NOMO-1 treated with DMSO at 0.1 percent for 48 hours (cell line): Measurements from ENCODE around the gene ZNF692.
"Not testable (repeated sequence)": the region's sequence is repeated elsewhere in the genome, so short reads cannot be mapped to it uniquely, and the experiment has no call there.

Source experiments
- DNase-seq: peaks from one replicate; lab custom pipeline; 2025; ENCODE audit not compliant: unreplicated experiment; lab: John Stamatoyannopoulos, UW

The ZNF692 gene

DNA sequence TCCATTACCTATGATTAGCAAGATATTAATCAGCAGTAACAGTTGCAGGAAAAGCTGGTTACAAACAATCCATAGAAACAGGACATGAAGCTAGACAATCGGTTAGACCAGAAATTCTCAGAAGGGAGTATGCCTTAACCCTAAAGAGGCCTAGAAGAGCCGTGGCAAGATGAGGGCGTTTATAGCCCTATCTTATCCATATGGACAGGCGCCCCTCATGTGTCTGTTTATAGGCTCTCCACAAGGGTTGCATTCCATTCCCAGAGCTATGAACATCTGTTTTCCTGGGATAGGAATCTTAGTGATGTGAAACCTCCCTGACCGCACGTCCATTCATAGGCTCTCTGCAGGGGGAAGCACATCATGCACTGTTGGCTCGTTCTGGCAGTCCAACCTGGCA is 23.5 kb upstream of the ZNF692 start:
- DNase-seq: not testable (repeated sequence)

DNA sequence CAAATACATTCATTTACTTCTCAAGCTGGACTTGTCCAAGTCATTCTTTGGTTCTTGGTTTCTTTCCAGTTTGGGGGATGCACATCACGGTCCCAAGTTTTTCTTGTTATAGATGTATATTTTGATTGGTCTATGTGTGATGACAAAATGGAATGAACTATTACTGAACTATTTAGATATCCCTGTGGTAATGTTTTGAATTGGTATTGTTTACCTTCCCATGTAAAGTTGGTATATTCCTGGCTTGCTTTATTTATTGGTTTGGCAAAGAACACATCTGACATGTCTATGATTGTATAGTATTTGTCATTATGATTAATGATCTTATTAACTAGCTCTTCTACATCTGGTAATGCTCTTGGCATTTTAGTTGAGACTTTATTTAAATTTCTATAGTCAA is 22.4 kb upstream of the ZNF692 start:
- DNase-seq: no peak

DNA sequence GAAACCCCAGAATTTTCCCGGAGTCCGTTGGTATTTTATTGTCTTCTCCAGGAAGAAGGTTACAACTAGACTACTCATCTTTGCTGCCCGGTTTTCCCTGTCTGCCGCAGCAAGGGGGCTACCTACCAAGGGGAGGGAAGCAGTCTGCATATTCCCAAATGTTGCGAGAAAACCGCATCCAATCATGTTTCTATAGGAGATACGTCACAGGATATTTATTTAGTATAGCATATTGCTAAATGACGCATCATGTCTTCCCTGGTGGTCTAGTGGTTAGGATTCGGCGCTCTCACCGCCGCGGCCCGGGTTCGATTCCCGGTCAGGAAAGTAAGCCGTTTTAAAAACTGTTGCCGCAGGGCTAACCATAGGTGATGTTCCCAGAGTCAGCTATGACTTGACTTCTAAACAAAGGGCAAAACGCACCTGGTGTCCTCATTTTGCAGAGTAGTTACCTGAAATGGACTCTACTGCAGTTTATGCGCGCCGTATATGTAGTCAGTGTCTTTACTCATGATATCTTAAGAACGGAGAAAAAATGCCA is 15.2 kb upstream of the ZNF692 start:
- peak; percentile 80 for DNase-seq

DNA sequence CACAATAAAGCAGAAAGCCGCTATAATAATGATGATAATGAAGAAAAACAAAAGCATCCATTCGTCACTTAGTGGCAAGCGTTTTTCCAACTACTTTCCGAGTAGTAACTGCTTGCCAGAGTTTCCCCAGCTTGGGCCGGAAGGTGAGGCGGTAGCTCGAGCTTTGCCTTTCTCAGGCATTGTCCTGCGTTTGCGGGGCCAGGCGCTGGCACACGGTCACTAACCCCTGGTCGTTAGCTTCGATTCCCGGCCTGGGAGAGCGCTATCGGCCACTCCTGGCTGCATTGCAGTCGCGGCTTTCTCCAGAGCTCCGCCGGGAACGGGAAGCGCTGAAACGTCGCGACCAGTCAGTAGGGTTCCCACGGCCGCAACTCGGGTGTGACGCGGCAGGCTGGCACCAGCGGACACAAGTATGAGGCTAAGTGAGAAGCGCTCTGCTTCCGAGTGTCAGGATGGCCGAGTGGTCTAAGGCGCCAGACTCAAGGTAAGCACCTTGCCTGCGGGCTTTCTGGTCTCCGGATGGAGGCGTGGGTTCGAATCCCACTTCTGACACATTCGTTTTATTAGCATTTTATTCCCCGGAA is 14.6 kb upstream of the ZNF692 start:
- peak; percentile 88 for DNase-seq

DNA sequence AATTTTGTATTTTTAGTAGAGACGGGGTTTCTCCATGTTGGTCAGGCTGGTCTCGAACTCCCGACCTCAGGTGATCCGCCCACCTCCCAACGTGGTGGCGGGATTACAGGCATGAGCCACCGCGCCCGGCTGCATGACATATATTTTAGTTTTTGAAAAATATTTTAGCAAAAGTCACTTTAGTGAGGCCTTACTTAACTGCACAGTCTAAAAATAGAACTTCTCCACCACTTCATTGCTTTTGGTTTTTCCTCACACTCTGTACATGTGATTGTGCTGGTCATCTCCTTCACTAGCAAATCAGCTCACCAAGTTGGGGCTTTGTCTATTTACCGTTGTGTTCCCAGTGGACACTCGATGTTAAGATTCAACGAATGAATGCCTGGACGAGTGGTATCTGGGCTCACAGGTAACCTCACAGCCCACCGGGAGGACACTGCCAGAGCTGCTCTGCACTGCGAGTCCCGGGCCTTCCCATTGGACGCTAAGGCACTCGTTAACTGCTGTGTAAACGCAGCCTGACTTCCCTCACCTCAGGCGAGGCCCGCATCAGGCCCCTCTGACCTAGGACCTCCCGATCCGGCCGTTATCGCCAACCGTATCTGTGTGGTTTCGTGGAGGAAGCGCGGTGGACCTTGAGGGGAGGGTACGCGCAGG is 14.0 kb upstream of the ZNF692 start:
- peak; percentile 70 for DNase-seq

DNA sequence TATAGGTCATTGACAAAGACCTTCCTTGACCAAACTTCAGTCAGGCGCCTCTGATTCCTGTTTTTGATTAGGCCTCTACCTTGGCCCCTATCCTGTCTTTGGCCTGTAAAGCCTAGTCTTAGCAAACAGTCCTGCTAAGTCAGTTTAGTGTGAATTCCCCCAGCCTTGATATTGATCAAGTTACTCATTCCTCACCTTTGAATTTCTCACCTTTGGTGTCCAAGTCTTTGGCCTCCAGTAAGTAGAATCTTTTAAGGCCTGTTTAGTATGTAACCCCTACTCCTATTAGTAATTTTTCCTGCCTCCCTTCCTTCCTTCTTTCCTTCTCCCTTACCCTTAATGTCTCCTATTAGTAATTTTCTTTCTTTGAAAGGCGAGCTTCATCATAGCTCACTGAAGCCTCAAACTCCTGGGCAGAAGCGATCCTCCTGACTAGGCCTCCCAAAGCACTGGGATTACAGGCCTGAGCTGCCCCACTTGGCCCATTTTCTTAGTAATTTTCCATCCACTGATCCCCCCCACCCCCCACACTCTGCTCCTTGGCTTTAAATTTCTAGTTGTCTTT is 13.0 kb upstream of the ZNF692 start:
- no peak for DNase-seq

DNA sequence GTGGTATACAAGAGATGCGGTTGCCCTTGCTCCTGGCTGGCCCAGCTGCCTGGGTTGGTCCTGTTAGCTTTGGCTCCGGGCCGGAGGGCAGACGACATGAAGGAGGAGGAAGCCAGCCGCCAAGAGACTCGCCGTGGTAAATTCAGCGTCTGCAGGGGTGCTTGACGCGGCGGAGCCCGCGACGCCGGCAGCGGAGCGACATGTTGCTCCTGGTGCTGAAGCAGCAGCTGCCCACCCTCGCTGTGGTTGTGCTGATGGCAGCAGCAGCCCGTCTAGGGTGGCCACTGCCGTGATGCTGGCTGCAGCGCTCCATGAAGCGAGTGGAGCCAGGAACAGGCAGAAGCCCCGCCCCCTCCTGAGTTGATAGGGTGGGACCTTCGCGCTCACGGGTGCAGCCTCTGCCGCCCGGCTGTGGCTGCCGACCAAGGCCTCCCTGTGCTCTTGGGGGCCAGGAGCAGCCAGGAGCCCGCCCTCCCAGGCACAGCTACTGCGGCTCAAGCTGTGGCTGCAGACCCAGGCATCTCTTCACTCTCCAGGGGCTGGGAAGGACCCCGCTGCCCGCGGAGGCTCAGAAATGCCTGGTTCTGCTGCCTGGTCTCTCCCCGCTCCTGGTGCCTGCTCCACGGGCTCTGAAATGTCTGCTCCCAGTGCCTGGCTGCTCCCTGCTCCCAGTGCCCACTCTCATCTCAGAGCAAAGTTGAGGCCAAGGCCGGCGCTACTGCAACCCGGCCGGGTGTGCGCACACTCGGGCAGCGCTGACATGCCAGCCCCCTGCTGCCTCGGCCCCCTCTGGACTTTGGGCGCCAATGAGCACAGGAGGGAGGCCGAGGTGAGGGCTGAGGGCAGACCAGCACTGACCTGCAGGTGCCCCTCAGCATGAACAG is 4.4 kb upstream of the ZNF692 start:
- peak; percentile 81 for DNase-seq

DNA sequence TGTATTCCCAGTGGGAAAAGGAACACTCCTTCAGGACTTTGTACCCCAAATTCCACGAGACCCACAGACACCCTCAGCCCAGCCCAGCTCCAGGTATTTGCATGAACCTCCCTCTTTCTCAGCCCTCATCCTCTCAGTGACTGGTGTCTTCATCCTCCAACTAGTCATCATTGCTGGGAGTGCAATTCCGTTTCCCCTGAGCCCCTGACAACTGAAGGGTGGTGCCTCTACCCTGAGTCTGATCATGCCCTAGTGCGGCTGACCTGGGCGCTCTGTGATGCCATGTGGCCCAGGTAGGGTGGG is 3.8 kb upstream of the ZNF692 start:
- peak; percentile 55 for DNase-seq

DNA sequence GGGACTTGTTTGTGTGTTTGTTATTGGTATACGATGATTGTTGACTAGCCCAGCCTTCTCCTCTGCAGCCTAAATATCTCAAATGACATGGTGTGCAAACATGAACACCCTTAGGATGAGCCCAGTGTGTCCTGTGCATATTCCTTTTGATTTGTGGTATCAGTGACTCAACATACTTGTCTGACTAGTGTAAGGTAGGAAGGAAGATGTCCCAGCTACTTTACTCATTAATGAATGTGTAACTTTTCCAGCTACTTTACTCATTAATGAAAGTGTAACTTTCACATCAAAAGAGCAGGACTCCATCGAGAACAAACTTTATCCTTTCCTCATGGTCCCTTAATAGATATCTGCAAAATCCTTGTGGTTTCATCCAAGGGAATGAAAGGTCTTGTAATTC is 2.7 kb upstream of the ZNF692 start:
- DNase-seq: no peak

DNA sequence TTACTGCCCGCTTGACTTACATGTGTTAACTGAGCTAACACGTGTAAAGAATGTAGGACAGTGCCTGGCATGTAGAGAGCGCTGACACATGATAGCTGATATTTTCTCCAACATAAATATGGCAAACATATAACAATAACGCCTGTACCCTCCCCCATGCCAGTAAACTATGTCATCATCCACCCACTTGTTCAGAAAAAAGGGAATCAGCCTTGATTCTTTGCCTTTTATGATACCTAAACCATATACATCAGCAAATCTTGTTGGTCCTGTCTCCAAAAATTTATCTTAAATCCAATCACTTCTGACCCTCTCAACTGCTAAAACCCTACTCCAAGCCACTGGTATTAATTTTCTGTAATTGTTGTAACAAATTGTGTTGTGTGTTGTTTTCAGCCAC is 1.1 kb upstream of the ZNF692 start:
- DNase-seq: no peak

DNA sequence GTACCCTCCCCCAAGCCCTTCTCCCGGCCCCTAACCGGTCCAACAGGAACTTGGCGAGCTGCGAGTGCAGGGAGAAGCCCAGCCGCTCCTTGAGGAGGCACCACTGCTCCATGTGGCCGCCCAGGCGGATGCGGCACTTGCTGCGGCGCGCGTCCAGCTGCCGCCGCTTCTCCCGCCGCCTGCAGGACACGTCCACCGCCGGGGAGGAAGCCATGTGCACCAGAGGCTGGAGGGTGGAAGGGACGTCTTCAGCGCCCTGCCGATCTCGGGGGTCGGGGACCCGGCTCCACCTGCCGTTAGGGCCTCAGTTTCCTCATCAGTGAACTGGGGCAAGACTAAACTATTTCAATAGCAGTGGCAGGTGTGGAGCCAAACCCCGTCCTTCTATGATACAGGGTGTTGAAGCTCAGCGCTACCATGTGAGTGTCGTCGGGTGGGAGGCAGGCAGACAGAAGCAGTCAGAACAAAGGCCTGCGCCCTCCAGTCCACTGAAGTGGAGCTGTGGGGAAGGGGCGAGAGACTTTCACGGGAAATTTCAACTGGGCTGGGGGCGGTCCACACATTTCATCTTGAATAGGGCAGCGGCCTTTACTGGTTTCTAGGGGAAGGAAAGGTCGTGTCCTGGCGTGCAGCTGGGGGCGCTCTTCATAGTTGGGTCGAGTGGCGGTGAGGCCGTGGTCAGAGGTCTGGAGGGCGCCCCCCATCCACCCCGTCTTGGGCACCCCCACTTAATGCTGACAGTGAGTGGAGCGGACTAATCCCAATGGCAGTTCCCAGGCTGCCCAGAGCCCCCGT is 592 bp downstream of the ZNF692 start:
- DNase-seq: peak; percentile 83

DNA sequence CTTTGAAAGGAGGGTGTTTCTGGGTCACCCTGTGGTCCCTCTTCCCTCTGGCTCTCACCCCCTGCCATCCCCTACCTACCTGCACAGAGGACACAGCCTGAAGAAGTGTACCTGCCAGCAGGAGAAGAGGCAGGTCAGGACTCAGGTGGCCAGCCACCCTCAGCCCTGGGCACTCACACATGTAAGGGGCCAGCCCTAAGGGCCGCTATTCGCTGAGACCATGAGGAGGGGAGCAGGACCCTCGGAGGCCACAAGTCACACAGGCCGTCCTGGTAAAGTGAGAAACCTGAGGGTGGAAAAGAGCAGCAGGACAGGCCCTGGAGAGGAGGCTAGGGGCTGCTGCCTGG is 1.2 kb downstream of the ZNF692 start:
- DNase-seq: no peak

DNA sequence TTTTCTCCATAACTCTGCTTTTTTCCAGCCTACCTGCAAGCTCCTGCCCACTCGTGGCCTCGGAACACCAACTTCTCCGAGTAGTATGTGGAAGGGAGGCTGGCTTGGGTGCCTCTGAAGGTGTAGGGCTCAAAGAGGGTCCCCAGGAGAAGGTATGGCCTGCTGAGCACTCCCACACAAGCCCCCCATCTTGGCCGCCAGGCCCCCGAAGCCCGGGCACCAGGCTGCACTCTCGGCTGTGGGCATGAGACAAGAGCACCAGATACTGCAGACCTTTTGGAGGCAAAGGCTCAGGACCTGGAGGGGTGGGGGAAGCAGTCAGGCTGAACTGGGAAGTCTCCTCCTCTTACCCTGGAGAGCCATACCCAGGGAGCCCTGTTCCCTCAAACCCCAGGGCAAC is 1.7 kb downstream of the ZNF692 start:
- DNase-seq: no peak

DNA sequence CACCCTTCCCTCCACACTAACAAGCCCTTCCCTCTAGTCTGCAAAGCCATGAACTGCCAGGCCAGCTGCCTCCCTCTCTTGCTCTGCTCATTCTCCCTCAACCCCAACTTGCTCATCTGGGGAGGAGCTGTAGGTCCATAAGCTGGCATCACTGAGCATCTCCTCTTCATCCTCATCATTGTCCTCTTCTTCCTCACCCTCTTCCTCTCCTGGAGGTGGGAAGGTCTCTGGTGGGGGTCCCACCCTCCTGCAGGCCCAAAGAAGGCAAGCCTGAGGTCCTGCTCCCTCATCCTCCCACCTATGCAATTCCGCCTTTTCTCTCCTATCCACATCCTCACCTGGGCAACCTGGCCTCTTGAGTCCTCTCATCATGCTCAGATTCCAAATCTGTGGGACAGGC is 2.7 kb downstream of the ZNF692 start:
- no peak for DNase-seq

DNA sequence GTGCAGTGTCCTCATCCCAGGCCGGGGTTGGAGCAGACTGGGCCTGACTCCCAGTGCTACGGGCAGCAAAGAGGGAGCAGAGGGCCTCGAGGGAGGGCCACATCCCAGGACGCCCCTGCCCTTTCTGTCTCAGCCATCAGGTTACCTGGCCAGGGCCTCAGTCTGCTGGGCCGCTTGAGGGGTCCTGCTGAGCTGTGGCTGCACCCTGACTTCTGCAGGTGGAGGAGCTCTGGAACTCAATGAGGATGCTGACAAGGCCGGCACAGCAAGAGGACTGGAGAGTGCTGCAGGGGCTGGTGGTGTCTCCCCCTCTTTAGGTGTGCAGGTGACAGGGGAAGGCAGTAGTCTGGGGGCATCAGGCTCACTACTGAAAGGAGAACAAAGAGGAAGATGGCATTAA is 3.3 kb downstream of the ZNF692 start:
- DNase-seq: no peak

DNA sequence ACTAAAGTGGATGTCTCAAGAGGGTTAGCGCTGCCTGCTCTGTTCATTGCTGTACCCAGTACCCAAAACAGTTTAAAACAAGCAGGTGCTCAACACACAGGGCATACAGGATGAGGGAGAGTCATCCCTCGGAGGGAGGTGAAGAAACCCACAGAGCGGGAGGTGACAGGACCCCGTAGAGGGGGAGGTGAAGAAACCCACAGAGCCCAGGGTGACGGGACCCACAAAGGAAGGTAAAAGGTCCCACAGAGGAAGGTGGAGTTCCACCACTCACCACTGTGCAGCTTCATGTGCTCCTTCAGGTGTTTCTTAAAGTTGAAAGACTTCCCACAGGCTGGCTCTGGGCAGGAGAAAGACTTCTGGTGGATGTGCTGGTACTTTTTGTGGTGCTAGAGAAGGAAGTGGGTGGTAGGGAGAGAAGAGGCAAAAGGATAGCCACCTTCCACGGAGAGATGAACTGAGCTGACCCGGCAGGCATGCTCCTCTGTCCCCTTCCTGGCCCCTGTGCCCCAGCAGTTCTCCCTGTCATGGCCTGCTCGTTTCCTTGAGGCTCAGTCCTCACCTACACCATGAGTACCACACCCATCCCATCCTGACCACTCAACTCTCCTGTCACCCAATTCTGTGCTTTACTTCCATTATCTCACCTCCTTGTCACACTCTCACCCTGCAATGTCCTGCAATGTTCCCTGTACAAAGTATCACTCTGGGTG is 5.1 kb downstream of the ZNF692 start:
- DNase-seq: no peak

DNA sequence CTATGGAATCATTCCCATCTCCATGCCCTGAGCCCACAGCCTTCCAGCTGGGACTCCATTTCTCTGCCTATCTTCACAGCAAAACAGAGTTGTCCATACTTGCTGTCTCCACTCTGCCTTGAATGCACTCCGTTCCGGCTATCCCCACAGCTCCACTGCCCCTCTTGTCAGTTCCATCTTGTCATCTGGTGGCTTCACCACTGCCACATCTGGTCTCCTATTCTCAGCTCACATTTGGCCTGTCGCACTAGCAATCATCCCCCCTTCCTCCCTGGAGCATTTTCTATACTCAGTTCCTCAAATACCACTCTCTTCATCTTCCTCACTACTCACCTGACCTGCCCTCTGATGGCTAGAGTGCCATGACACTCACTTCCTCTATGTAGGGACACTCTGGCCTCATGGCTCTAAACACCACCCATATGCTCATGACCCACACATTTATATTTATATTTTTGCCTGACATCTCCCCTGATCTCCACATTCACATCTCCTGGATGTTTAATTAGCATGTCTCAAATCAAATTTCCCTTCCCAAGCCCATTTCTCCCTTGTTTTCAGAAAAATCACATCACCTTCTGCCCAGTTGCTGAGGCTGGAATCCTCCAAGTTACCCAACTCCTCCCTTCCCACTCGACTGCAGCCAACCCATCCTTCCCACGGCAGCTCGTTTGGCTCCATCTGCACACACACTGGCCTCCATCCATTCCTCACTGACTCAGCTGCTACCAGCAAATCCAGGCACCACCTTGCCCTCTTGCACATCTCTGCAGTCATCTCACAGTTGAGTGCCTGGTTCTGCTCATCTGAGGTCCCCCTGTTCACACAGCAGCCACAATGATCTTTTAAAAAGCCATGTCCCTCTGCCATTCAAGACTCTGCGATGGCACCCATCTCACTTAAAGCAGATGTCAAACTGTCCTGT is 6.1 kb downstream of the ZNF692 start:
- peak; percentile 22 for DNase-seq

DNA sequence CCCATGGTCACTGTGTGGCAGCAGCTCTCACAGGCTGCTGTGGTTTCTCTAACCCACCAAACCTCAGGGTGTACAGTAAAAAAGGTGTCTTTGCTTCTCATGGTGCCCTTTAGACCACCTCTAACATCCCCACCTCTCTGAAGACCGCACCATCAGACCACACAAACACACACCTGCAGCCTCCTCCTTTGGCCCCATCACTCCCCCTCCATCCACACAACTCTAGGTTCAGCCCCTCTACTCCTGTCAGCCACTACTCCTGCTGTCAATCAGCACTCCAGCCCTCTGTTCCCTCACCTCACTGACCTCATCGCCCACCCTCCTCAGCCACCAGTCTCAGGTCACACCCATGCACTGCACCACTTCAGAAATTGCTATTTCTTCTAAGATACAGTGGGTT is 7.5 kb downstream of the ZNF692 start:
- DNase-seq: no peak

DNA sequence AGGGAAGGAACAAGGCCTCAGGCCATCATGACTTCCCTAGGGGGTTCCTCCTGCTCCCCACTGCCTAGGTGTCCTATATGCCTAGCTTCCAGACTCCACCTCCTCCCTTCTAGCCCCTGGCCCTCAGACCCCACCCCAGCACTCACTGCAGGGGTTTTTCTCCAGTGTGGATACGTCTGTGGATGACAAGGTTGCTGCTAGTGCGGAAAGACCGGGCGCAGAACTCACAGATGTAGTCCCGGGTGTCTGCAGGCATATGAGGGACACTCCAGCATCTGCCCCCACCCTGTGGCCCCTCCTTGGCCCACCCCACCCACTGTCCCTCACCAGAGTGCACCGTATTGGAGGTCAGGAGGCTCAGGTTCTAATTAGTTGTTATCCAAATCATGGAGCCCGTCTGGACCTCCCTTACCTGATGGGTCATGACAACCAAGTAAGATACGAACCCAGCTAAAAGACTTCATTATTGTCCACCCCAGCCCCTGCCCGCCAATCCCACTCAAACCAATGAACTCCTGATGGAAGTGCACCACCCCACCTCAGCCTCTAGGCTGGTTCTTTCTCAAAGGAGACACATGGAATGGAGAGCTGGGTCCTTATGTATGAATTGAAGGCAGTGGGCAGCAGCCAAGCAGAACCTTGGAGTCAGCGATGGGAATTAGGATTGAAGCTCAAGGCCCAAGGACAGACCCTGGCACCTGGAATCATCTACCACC is 8.2 kb downstream of the ZNF692 start:
- DNase-seq: no peak
